Ovary (tissue), 3 donors: ENCODE measurements around the gene PLCE1.

ENCODE experiments used
- CTCF ChIP-seq, 3 donors: fragments of 450-650 bp in 2 of 3; fragments of 200-600 bp in 1 of 3; IDR thresholded peaks; one replicate each; pipeline versions ENCODE4 v1.5.1 to v1.8.0; 2016 to 2022; ENCODE audit warnings: antibody characterized with exemption in 3 of 3, mild to moderate bottlenecking in 1 of 3
- EP300 ChIP-seq: sonication (generic); formaldehyde crosslinking; IDR thresholded peaks from one replicate; pipeline ENCODE4 v1.6.1; 2017; ENCODE audit warnings: antibody characterized with exemption
- donor health status: DM: no; HTN: no; CAD: no.

- TF ChIP-seq CTCF (IDR thresholded peaks at IDR 0.05), result no peak
- no peak for TF ChIP-seq EP300
Measured at GRCh38 chr10:94041206-94041605, 47.5 kb downstream of the PLCE1 start.
